Activated CD4-positive, alpha-beta T cell treated with anti-CD3 and anti-CD28 coated beads for 1 hour (primary cell): ENCODE results near the gene CERS5.
"Not testable (repeated sequence)": the region's sequence is repeated elsewhere in the genome, so short reads cannot be mapped to it uniquely, and the experiment has no call there.

Experiments
- DNase-seq: peaks from one replicate; pipeline ENCODE4 v3.0.0-alpha.2; 2020

The CERS5 gene

DNA sequence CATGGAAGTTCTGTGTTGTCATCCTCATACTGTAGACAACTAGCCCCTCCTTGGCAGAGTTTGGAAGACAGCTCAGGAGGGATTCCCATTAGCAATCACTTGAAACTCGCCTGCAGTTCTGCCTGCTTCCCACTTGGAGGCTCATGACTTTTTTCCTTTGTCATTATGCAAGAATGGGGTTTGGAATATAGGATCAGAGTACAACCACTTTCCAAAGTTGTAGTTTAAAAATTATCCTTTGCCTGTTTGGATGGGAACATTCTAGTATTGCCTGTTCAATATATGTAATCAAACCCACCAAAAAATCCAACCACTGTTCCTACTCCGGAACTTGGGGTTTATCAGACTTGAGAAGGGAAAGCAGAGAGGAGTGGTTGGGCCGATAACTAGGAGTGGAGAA lies 65.5 kb downstream of the CERS5 start:
- no peak for DNase-seq

DNA sequence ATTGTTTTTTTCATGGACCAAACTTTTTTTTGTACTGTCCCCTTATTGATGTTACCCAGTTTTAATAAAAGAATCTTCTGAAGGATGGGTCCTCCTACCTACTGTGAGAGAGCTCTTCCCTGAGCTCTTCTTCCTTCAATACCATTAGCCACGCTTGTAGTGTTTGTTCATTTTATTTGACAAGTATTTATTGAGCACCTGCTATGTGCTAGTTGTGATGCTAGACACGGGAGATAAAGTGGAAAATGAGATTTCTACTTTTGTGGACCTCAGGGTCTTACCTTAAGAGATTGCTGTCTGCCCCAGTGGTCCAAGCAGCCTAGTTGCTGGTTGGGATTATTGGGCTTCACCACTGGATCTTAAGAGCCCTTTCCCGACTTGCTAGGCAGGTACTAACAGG lies 66.6 kb downstream of the CERS5 start:
- DNase-seq: no peak

DNA sequence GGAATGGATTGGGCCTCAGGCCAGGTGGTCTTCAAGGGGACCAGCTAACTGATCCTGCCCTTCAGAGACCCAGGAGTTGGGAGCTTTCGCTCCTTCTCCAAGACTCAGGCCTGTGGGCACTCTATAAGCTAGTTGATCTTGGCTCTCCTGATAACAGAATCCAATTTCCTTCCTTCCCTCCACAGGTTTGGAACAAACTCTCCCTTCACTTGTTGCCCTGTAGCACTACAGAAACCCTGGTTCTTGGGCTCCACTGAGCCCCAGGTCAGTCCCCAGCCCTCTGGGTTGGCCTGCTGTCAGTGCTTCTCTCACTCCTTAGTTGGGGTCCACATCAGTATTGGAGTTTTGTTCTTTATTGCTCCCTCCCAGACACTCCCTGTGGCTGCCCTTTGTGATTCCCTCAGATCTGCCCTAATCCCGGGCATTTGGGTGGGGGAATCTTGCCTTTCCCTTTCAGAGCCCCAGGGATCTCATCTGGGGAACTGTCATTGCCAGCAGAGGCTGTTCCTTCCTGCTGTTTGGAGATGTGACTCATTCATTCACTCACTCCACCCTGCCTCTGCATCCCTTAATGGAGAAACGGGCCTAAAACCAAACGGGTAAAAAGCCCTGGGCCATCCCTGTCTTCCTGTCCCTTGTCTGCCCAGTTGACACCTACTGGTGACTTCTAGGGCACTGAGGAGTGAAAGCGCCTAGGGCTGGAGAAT lies 67.7 kb downstream of the CERS5 start:
- no peak for DNase-seq

DNA sequence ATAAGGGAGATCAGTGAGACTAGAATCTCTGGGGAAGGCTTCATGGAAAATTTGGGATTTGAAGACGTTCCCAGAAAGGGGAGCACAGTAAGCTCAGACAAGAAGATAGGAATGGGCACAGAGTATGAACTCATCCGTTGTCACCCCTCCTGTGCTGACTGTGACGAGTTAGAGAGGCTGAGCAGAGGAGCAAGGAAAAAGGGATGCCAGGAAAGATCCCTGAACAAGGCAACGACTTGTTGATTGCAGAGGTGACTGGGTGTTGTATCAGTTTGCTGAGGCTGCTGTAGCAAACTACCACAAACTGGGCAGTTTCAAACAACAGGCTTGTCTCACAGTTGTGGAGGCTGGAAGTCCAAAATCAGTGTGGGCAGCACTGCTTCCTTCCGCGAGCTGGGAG lies 69.2 kb downstream of the CERS5 start:
- DNase-seq: no peak

DNA sequence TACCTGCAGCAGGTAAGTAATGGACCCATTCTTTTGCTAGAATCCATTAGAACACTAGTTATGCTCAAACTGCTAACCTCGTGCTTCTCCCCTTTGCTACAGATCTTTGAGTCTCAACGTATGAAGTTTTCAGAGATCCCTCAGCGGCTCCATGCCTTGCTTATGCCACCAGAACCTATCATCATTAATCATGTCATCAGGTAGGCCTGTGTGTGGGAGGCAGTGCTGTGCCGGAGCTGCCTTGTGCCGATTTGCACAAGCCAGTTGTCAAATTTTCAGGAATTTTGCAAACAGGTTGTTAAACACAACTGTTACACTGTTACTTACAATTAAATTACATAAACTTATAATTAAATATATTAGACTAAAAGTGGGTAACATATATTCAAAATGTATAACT lies 76.8 kb downstream of the CERS5 start:
- DNase-seq: no peak

DNA sequence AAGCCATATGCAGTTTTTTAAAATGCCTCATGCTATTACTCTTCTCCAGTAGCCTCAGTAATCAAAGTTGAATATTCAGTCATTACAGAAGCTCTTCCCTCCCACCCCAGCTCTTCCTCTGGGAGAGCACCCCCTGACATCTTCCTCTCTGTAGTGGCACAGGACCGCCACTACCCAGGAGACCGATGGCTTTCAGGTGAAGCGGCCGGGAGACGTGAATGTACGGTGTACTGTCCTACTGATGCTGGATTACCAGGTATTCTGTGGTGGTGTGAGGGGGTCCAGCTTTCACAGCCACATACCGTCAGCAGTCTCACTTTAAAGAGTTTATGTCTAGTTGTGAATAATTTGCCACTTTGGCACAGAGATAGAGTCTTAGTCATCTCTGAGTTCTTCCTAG lies 77.4 kb downstream of the CERS5 start:
- no peak for DNase-seq

DNA sequence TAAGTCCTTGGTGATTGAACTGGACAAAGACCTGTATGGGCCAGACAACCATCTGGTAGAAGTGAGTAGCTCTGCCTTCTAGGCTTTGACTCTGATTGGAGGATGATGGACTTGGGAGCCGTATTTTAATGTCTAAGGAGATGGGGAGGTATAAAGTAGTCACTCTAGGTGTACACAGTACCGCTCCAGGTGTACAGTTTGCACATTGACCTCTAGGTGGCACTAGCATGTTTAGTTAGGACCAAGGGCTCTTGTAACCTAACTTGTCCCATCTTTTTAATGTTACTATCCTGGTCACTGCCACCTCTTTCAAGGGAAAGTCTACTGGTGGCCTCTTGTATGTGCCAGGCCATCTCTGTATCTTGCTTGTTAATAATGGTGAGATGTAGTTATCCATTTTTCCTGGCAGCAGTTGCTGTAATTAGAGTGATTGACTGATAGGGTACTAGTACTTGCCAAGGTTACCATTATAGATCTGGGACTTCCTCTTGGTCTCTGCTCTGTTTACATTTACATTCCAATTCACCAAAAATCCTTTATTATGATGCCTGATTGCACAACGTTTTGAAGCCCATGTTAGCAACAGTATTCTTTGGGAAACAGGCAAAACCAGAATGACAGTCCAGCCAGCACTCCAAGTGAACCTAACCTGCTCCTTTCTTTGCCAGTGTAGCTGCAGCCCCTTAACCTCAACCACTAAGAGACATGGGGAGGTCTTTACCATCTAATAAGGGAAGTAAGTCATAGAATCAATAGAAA lies 78.4 kb downstream of the CERS5 start:
- no peak for DNase-seq

DNA sequence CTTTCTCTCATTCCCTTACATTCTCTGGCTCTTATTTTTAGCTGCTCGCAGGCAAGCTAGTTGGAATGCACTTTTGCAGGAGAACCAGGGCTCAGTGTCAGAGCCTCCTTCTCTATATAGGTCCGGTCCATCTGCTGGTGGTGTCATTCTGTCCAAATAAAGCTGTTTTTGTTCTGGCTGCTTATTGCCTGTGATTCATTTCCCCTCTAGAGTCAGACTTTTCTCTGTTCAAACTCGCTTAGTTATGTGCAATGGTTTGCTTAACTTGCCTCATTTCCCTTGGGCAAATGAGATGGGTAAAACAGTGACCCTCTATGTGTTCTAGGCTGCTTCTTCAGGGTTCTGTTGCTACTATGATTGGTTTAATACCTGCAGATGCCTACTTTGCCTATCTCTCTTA lies 79.2 kb downstream of the CERS5 start:
- DNase-seq: no peak

DNA sequence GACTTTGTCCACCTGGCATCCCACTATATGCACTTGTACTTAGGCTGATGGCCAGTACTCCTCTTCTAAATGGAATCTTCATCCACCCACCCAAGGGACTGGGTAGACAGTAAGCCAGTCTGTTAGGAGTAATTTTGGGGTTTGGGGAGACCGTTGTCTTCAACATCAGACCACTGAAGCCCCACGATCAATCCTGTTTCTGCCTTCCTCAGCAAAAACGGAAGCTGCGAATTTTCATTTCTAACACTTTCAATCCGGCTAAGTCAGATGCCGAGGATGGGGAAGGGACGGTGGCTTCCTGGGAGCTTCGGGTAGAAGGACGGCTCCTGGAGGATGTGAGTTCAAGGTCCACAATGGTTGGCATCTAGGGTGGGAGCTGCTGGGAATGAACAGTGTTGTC lies 80.0 kb downstream of the CERS5 start:
- DNase-seq: no peak

DNA sequence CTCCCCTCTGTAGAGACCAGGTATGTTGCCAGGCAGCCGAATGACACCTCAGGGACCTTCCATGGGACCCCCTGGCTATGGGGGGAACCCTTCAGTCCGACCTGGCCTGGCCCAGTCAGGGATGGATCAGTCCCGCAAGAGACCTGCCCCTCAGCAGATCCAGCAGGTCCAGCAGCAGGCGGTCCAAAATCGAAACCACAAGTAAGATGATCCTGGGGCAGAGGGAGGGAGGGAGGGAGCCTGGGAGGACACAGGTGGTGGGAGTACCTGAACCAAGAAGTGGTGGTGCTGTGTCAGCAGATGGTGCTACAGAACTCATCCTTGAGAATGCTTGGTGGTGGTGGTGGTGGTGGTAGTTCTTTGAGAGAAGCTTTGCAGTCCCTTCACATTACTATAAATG lies 81.0 kb downstream of the CERS5 start:
- DNase-seq: no peak

DNA sequence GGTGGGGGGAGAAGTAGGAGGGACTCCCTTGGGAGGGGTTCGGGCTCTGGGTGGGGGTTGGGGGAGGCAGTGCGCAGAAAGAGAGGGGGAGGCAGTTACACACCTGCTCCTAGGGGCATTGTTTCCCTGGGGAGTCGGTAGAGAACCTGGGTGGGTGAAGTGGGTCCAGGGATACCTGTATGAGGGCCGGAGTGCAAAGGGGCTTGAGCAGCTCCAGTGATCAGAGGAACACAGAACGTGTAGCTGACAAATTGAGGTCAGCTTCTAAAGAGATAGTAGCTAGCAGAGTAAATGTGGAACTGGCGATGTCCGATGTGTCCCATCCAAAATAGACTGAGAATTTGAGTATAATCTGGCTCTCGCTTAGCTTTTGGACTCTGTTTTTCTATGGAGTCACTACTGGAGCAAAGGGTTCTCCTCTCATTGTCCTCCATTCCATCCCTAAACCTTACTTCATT lies 81.5 kb downstream of the CERS5 start:
- DNase-seq: no peak

DNA sequence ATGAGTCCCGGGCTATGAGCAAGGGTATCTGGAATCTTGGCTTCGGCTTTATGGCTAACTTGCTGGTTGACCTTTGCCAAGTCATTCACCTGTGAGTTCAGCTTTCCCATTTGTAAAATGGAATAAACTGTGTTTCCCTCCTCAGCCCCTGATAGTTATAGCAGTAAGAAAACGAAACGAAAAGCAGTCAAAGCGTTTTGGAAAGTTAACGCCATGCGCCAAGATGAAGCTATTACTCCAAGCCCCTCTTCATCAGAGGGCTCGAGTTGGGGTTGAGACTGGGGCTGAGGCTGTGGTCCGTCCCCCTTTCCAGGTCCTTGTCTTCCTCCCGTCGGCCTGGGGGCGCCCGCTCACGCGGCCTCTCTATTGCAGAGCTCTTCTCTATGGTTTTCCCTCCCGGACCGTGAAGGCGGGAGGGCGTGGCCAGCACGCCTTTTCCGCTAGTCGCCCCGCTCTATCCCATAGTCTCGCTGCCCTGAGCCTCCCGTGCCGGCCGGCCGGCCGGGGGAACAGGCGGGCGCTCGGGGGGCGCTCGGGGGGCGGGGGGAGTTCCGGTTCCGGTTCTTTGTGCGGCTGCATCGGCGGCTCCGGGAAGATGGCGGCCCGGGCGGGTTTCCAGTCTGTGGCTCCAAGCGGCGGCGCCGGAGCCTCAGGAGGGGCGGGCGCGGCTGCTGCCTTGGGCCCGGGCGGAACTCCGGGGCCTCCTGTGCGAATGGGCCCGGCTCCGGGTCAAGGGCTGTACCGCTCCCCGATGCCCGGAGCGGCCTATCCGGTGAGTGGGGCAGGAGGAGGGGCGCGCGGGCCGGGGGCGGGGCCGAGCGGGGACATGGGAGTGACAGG lies 82.2 kb downstream of the CERS5 start, which contains the start of gene SMARCD1:
Gene SMARCD1 (plus strand): TSS at position 568 of the 840 bp plus-strand sequence. CDS start 28 bp downstream, at position 596.
- DNase-seq: peak; percentile 80

DNA sequence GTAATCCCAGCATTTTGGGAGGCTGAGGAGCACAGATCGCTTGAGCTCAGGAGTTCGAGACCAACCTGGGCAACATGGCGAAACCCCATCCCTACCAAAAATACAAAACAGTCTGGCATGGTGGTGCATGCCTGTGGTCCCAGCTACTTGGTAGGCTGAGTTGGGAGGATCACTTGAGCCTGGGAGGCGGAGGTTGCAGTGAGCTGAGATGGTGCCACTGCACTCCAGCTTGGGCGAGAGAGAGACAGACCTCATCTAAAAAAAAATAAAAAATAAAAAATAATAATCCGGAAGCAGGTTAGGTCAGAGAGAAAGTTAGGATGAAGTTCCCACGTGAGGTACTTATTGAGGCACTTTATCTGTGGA lies 82.8 kb downstream of the CERS5 start:
- not testable (repeated sequence) for DNase-seq

DNA sequence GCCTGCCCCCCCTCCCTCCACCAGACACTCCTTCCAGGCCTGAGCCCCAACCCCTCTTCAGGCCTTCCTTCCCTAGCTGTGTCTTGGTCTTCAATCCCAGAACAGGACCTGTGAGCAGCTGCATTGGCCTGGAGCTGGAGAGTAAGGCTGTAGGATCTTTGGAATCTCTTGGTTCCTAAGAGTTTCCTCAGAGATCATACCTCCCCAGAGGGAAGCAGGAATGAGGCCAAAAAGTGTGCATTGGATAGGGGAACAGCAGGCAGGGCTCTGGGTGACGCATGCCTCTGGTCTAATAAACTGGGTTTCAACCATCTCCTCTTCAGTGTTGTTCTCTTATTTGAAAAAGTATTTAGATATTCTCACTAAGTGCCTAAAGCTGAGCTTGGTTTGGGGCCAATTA lies 83.9 kb downstream of the CERS5 start:
- DNase-seq: no peak

DNA sequence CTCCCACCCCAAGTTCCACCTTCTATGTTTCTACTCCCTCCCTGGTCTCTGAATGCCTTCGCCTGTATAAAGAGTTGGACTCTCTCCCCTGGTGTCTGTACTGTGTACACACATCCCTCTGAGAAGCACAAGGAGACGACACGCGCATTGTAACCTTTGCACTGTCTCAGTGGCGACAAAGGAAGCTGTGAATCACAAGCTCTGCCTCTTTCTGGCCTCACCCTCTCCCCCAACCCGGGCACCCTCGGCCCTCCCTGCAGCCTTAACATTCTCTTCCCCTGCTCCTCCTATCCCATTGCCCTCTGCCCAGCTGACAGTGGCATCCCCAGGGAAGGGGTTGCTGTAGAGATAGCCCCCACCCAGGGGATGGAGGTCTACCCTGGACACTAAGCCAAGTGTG lies 84.5 kb downstream of the CERS5 start:
- DNase-seq: no peak

DNA sequence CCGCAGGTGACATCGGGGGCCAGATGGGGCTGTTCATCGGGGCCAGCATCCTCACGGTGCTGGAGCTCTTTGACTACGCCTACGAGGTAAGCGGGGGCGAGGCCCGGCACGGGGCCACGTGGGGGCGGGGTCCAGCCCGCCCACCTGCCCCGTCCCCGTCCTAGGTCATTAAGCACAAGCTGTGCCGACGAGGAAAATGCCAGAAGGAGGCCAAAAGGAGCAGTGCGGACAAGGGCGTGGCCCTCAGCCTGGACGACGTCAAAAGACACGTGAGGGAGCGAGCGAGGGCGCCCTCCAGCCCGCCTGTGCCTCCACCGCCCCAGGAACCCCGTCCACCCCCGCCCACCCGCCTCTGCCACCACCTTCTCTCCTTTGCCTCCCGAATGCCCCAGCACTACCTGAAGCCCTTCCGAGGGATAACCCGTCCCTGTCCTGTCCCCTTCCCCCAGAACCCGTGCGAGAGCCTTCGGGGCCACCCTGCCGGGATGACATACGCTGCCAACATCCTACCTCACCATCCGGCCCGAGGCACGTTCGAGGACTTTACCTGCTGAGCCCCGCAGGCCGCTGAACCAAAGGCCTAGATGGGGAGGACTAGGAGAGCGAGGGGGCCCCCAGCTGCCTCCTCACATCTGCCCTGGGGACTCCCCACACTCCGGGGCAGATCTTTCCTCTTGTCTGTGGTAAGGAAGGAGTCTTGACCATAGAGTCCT lies 85.9 kb downstream of the CERS5 start:
- DNase-seq: no peak

DNA sequence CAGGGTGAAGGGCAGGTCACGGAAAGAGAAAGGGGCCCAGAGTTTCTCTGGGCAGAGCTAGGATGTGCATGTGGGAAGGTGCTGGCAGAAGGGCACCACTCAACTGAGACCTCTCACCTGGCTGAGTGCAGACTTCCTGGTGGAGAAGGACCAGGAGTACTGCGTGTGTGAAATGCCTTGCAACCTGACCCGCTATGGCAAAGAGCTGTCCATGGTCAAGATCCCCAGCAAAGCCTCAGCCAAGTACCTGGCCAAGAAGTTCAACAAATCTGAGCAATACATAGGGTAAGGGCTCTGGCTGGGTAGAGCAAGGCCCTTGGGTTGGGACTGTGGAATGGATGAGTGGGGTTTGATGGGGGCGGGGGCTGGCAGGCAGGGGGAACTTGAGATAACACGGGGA lies 87.4 kb downstream of the CERS5 start:
- DNase-seq: no peak
